NK-92 (cell line): ENCODE results near the gene RNF14.
A peak's percentile ranks its signal among the peaks of the same experiment; 100 is the strongest.

Source experiments
- DNase-seq: peaks from one replicate; lab custom pipeline; 2025; ENCODE audit not compliant: unreplicated experiment; lab: John Stamatoyannopoulos, UW

Gene RNF14

GRCh38 chr5:141976176-141976575 is 7.3 kb downstream of the RNF14 start:
- no peak for DNase-seq

- DNase-seq = no peak
Observed at GRCh38 chr5:141978389-141978788, 9.5 kb downstream of the RNF14 start.

GRCh38 chr5:141982626-141983025 is 13.7 kb downstream of the RNF14 start:
- no peak for DNase-seq

- DNase-seq = no peak
Observed at GRCh38 chr5:141986072-141986471, 17.2 kb downstream of the RNF14 start.

- no peak for DNase-seq
Observed at GRCh38 chr5:141989720-141990119, 20.8 kb downstream of the RNF14 start.

GRCh38 chr5:141992349-141992963 is 23.6 kb downstream of the RNF14 start:
- DNase-seq = peak; percentile 16

GRCh38 chr5:141994511-141995136 is 25.7 kb downstream of the RNF14 start:
- DNase-seq = no peak

- DNase-seq = no peak
Observed at GRCh38 chr5:141995656-141996055, 26.8 kb downstream of the RNF14 start.

GRCh38 chr5:141997358-141997960 is 28.6 kb downstream of the RNF14 start:
- no peak for DNase-seq

GRCh38 chr5:142000173-142000572 is 31.3 kb downstream of the RNF14 start:
- no peak for DNase-seq

- DNase-seq = no peak
Observed at GRCh38 chr5:142000704-142001484, 32.0 kb downstream of the RNF14 start.

- no peak for DNase-seq
Observed at GRCh38 chr5:142003266-142003800, 34.4 kb downstream of the RNF14 start.

GRCh38 chr5:142006363-142007236 is 37.7 kb downstream of the RNF14 start:
- DNase-seq = no peak

GRCh38 chr5:142007237-142007544 is 38.3 kb downstream of the RNF14 start:
- DNase-seq = no peak

- DNase-seq = no peak
Observed at GRCh38 chr5:142008813-142009212, 39.9 kb downstream of the RNF14 start.

GRCh38 chr5:142009886-142010285 is 41.0 kb downstream of the RNF14 start:
- DNase-seq = no peak

GRCh38 chr5:142011572-142012185 is 42.8 kb downstream of the RNF14 start:
- DNase-seq = no peak

- no peak for DNase-seq
Observed at GRCh38 chr5:142012186-142012785, 43.4 kb downstream of the RNF14 start.

- DNase-seq = no peak
Observed at GRCh38 chr5:142012792-142013388, 44.0 kb downstream of the RNF14 start, which contains the start of gene GNPDA1. Gene GNPDA1 (minus strand): TSS chr5:142013027. CDS start chr5:142012035, 992 bp downstream.
